Tongue (tissue), 2 donors: Measurements from ENCODE around the gene NUPR1. TPM values are rescaled to one million over a fixed set of nuclear protein-coding genes. Genes with fewer than 3 reads are reported as not detected.
"Not testable (repeated sequence)": the region's sequence is repeated elsewhere in the genome, so short reads cannot be mapped to it uniquely, and the experiment has no call there.

ENCODE experiments used
- DNase-seq: peaks from one replicate; pipeline ENCODE4 v3.0.0-alpha.2; 2015
- total RNA-seq: library from RNA; depleted of rRNA; stranded (reverse); fragments of >200 nt; gene quantifications from one replicate; pipeline ENCODE4 v1.2.3, GENCODE V29; 2014

NUPR1 gene
- total RNA-seq, 1 donor from 2014 or later: 1.4 TPM

GRCh38 chr16:28554634-28555423, 16.1 kb upstream of the NUPR1 start:
- no peak for DNase-seq

- peak; percentile 98 for DNase-seq
These were observed 15.2 kb upstream of the NUPR1 start, which contains the start of gene SGF29 for GRCh38 chr16:28553776-28554633. Gene SGF29 (plus strand): TSS chr16:28553920. CDS start chr16:28581070, 27,150 bp downstream.

GRCh38 chr16:28549301-28549899, 10.6 kb upstream of the NUPR1 start:
- DNase-seq: peak; percentile 20

GRCh38 chr16:28548306-28548802, 9.6 kb upstream of the NUPR1 start:
- DNase-seq: no peak

GRCh38 chr16:28546626-28547025, 7.9 kb upstream of the NUPR1 start:
- no peak for DNase-seq

GRCh38 chr16:28545964-28546363, 7.2 kb upstream of the NUPR1 start:
- DNase-seq: not testable (repeated sequence)

GRCh38 chr16:28544998-28545397, 6.2 kb upstream of the NUPR1 start:
- DNase-seq: no peak

- DNase-seq: peak; percentile 22
These were observed 4.3 kb upstream of the NUPR1 start for GRCh38 chr16:28543072-28543471.

- no peak for DNase-seq
These were observed 3.9 kb upstream of the NUPR1 start for GRCh38 chr16:28542646-28543045.

GRCh38 chr16:28540346-28540745, 1.6 kb upstream of the NUPR1 start:
- no peak for DNase-seq

- DNase-seq: no peak
These were observed 626 bp downstream of the NUPR1 start for GRCh38 chr16:28537964-28538732.

- DNase-seq: peak; percentile 69
These were observed 1.7 kb downstream of the NUPR1 start for GRCh38 chr16:28537076-28537475.

- no peak for DNase-seq
These were observed 4.0 kb downstream of the NUPR1 start for GRCh38 chr16:28534542-28535373.

GRCh38 chr16:28532940-28533647, 5.7 kb downstream of the NUPR1 start:
- no peak for DNase-seq

- DNase-seq: peak; percentile 21
These were observed 6.7 kb downstream of the NUPR1 start for GRCh38 chr16:28531777-28532744.

- no peak for DNase-seq
These were observed 9.7 kb downstream of the NUPR1 start for GRCh38 chr16:28529124-28529523.

GRCh38 chr16:28528463-28528867, 10.3 kb downstream of the NUPR1 start:
- DNase-seq: no peak

- no peak for DNase-seq
These were observed 10.8 kb downstream of the NUPR1 start for GRCh38 chr16:28527985-28528384.
